GM12865 (cell line): ENCODE measurements around the gene UGT1A4.

Experiments
- DNase-seq: peaks from one replicate; pipeline ENCODE4 v3.0.0; 2010; ENCODE audit warnings: low read depth
- H3K4me3 ChIP-seq: 2 replicates; pipeline ENCODE4 v1.5.1; 2011; ENCODE audit warnings: mild to moderate bottlenecking, low read depth, low read length, control low read depth
- TF ChIP-seq, protein P1 (sequence below): IDR thresholded peaks from 2 replicates; pipeline ENCODE4 v1.5.1; 2011; ENCODE audit warnings: low read length, control low read depth, low read depth, inconsistent platforms; ENCODE audit not compliant: insufficient read depth; ENCODE audit errors: missing control alignments

The UGT1A4 gene

DNA sequence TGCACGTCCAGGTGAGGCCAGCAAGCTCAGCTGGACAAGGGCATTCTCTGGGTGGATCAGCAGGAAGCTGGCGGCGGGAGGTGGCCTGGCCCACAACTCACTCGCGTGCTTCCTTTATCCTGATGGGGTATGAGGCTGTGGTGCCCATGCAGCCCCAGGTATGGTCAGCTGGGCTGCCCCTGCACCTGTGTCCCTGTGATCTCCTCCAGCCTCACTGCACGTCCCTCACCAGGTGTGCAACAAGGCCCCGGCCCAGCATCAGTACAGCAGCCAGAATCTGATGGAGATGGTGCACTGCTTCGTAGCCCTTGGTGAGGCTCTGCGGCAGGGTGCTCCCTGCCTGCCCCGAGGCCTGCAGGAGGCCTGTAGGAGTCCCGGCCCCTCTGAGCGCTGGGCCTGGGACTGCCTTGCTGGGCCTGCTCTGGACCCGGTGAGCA is 77.2 kb downstream of the UGT1A4 start:
- TF ChIP-seq, protein P1, sequence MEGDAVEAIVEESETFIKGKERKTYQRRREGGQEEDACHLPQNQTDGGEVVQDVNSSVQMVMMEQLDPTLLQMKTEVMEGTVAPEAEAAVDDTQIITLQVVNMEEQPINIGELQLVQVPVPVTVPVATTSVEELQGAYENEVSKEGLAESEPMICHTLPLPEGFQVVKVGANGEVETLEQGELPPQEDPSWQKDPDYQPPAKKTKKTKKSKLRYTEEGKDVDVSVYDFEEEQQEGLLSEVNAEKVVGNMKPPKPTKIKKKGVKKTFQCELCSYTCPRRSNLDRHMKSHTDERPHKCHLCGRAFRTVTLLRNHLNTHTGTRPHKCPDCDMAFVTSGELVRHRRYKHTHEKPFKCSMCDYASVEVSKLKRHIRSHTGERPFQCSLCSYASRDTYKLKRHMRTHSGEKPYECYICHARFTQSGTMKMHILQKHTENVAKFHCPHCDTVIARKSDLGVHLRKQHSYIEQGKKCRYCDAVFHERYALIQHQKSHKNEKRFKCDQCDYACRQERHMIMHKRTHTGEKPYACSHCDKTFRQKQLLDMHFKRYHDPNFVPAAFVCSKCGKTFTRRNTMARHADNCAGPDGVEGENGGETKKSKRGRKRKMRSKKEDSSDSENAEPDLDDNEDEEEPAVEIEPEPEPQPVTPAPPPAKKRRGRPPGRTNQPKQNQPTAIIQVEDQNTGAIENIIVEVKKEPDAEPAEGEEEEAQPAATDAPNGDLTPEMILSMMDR, result no peak
- H3K4me3 ChIP-seq, result no peak overlapping the region
- no peak for DNase-seq

DNA sequence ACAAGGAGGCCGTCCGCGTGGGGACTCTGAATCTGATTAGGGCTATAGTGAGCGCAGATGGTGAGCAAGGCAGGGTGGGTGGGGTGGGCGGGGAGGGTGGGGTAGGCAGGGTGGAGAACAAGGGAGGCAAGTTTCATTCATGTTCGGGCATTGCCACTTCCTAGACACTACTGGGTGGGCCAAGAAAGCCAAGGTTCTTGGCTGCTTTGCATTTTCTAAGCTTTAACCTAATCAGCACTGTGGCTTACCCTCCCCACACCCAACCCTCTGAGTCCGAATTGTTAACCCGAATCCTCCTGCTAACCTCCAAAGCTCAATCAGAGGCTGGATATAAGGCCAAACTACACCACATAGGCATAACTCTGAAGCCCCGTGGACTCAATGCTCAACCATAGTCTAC is 77.7 kb downstream of the UGT1A4 start:
- DNase-seq, result no peak
- H3K4me3 ChIP-seq, result no peak overlapping the region
- TF ChIP-seq, protein P1, result no peak

DNA sequence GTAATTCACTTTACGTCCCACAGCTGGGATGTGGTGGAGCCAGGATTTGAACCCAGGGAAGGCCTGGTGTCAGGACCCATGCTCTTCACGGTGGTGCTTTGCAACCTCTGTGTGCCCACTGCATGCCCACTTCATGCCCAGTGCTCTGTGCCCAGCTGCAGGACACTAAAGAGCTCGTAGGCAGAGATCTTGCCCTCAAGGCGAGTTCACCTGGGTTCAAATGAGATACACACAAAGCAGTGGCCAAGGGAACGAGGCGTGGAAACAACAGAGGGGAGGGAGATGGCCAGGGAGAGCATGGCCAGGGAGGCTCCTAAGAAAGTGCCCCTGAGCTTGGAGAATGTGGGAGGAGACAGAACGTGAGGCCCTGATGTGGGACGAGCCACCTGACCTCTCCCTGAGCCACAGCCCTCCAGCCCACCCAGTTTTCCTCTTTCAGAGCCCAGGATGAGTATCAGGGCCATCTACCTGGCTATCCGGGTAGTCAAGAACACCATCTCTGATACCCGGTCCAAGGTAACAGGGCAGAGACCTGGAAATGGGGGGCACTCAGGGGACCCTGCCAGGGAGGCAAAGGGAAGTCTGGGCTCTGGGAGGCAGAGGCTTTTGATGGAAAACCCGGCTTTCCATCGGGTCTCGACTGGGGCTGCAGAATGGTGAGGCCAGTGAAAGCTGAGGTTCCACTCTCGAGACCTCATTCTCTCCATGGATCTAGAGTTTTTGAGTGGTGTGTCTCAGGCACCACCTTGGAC is 80.0 kb downstream of the UGT1A4 start:
- H3K4me3 ChIP-seq, result no peak overlapping the region
- no peak for DNase-seq
- TF ChIP-seq, protein P1, result no peak

DNA sequence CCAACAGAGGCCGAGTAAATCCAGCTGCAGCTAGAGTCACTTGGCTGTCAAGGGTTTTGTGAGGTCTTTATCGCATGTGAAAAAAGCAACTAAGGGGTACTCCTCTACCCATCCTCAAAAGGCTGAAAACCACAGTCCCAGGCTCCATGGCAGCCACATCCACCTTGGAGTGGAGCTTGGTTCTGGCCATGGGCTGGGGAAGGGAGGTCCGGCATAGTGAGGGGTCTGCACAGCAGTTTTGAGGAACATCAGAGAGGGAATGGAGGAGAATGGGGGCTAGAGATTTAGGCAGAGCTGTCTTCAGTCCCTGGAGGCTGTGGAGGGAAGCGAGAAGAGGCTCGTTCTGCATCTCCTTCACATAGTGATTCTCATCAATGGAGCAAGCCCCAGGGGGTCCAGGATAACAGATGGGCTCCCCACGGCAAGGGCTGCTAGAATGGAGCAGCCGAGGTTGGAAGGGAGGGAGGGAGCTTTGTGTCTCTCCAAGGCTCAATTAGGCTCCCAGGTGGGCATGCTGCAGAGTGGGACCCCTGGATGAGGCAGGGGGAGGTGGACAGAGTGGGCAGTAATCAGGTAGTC is 80.6 kb downstream of the UGT1A4 start:
- H3K4me3 ChIP-seq, result no peak overlapping the region
- DNase-seq, result no peak
- TF ChIP-seq, protein P1, result no peak

DNA sequence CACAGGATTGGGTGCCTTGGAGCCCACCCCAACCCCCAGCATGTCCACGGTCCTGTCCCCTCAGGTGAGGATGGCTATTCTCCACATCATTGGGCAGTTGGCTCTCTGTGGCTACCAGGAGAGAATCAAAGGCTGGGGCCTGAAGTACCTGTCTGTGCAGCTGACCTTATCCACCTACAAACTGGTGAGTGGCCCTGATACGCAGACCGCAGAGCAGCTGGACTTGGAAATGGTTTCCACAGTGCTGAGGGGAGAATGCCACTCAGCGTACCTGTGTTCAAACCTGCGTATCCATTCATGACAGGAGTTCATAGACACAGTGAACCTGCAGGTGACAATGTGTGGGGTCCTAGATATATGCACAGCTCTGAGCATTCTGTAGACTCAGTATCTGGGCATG is 81.2 kb downstream of the UGT1A4 start:
- DNase-seq, result no peak
- TF ChIP-seq, protein P1, result no peak
- H3K4me3 ChIP-seq, result no peak overlapping the region

DNA sequence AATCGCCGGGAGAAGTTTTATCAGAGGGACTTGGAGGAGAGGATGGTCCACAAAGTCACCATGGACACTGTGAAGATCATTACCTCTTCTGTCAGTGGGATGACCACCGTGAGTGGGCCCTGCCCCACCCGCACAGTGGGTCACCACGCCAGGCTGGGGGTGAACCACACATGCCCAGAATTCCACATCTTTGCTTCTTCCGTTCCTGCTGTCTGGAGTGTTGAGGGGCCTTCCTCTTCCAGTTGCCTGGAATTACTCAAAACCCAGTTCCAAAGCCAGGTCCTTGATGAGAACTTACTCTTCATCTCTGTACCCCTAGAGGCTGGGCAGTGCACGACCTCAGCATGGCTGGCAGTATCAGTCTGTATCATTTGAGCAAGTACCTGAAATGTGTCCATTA is 81.7 kb downstream of the UGT1A4 start:
- TF ChIP-seq, protein P1, result no peak
- no peak for DNase-seq
- no peak overlapping the region for H3K4me3 ChIP-seq
